Measurements from ENCODE around the gene KIAA0319L.

DNA sequence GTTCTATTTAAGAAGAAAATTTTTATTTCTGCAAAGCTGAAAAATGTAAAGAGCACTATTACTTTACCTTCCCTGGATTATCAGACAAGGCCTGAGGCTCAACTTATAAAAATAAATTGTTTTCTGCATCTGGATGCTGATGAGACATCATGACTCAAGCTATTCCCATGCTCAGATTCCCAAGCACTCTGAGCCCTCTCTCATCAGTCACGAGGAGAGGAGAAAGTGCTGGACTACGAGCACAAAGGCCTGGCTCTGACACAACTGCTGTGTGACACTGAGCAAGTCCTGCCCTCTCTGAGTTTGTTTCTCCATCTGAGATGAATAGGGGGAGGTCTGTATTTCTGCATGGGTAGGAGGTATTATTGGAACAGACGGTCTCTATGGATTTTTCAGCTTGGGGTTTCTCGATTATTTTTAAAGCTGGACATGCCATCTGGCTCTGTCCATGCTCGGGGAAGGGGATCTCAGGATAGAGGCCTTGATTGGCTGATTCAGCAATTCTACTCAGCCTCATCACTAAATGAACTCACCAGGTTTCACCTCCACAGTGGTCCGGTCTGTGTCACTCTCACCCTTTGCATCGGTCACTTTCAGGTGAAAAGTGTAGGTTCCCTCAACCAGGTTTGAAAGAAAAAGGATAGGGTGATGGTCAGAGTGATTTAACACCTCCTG lies 107.7 kb downstream of the KIAA0319L start:
- TF ChIP-seq, protein P1, sequence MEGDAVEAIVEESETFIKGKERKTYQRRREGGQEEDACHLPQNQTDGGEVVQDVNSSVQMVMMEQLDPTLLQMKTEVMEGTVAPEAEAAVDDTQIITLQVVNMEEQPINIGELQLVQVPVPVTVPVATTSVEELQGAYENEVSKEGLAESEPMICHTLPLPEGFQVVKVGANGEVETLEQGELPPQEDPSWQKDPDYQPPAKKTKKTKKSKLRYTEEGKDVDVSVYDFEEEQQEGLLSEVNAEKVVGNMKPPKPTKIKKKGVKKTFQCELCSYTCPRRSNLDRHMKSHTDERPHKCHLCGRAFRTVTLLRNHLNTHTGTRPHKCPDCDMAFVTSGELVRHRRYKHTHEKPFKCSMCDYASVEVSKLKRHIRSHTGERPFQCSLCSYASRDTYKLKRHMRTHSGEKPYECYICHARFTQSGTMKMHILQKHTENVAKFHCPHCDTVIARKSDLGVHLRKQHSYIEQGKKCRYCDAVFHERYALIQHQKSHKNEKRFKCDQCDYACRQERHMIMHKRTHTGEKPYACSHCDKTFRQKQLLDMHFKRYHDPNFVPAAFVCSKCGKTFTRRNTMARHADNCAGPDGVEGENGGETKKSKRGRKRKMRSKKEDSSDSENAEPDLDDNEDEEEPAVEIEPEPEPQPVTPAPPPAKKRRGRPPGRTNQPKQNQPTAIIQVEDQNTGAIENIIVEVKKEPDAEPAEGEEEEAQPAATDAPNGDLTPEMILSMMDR (conservative IDR thresholded peaks at IDR 0.05; ENCODE audit: low read depth, low read length): no peak
- no peak for TF ChIP-seq EZH2 (IDR thresholded peaks at IDR 0.05; ENCODE audit: low read length, unreplicated experiment)
- no peak for TF ChIP-seq EZH2phosphoT487 (IDR thresholded peaks at IDR 0.05; ENCODE audit: borderline replicate concordance, low read length)

All from PC-3 (cell line).